Measurements from ENCODE around the gene MAGOHB. TPM values are rescaled to one million over a fixed set of nuclear protein-coding genes. Genes with fewer than 3 reads are reported as not detected.
"Not testable (repeated sequence)": the region's sequence is repeated elsewhere in the genome, so short reads cannot be mapped to it uniquely, and the experiment has no call there.

The MAGOHB gene
- total RNA-seq, 1 experiment from 2014 or later: 55.4 TPM

GRCh38 chr12:10620078-10620779 lies 6.8 kb upstream of the MAGOHB start:
- Histone ChIP-seq H3K36me3 (ENCODE audit: insufficient read depth, low read length) (no peaks in the 10 kb centered on the region), H4K20me1 (ENCODE audit: insufficient read depth, low read depth, low read length) (no peaks in the 10 kb centered on the region), H3K79me2 (ENCODE audit: low read length) (no peaks in the 10 kb centered on the region), H3K27ac (ENCODE audit: low read length) (no peak overlapping the region), H3K9me3 (ENCODE audit: low read length) (no peaks in the 10 kb centered on the region), H3K4me3 (ENCODE audit: low read length) (no peak overlapping the region), H3K4me2 (ENCODE audit: low read depth, low read length, poor library complexity, severe bottlenecking) (no peak overlapping the region), H3K27me3 (ENCODE audit: low read length) (no peaks in the 10 kb centered on the region), H3K9ac (ENCODE audit: low read length) (no peak overlapping the region), H3K9me2 (replicated peaks; ENCODE audit: insufficient read depth, low read length) (peaks cover 3% of the 10 kb centered on the region; the same call in 1 of the 2 replicates), H2AFZ (ENCODE audit: low read length) (no peak overlapping the region), H3K4me1 (ENCODE audit: low read length) (no peaks in the 10 kb centered on the region)
- no peak for DNase-seq

DNA sequence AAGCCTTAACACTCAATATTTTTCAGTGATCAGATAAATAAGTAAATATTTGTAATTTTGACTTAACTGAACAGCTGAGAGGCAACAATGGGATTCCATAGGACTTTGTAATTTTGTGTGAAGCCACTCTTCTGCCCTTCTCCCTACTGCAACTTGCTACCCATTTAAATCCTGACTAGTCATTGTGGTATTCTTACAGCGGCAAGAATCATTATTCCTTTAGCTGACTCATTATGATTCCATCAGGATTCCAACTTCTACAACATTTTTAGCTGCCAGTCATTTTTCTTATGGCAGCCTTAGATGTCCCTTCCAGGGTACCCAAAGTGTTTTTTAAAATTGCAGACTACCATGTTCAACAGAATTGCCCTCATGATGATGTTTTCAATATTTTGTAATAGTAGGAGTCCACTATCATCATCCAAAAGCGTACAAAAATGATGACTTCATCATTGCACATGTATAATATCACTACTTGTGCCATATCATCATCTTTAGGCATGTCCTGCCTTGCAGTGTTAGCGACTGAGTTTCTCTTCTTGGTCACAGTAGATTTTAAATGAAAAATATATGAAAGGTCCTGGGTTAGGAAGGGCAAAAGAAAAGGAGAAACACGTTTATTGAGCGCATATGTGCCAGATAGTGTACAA lies 5.1 kb upstream of the MAGOHB start:
- Histone ChIP-seq H3K79me2 (ENCODE audit: low read length) (no peaks in the 10 kb centered on the region), H3K9me3 (ENCODE audit: low read length) (no peaks in the 10 kb centered on the region), H2AFZ (ENCODE audit: low read length) (peak overlapping the region; percentile 8; the same call in 1 of the 2 replicates), H3K4me1 (ENCODE audit: low read length) (peaks cover 8% of the 10 kb centered on the region), H3K27ac (ENCODE audit: low read length) (no peak overlapping the region), H3K36me3 (ENCODE audit: insufficient read depth, low read length) (no peaks in the 10 kb centered on the region), H3K4me3 (ENCODE audit: low read length) (no peak overlapping the region), H4K20me1 (ENCODE audit: insufficient read depth, low read depth, low read length) (no peaks in the 10 kb centered on the region), H3K9ac (ENCODE audit: low read length) (no peak overlapping the region), H3K9me2 (replicated peaks; ENCODE audit: insufficient read depth, low read length) (peaks cover 5% of the 10 kb centered on the region; the same call in 1 of the 2 replicates), H3K4me2 (ENCODE audit: low read depth, low read length, poor library complexity, severe bottlenecking) (no peak overlapping the region), H3K27me3 (ENCODE audit: low read length) (no peaks in the 10 kb centered on the region)
- no peak for DNase-seq

DNA sequence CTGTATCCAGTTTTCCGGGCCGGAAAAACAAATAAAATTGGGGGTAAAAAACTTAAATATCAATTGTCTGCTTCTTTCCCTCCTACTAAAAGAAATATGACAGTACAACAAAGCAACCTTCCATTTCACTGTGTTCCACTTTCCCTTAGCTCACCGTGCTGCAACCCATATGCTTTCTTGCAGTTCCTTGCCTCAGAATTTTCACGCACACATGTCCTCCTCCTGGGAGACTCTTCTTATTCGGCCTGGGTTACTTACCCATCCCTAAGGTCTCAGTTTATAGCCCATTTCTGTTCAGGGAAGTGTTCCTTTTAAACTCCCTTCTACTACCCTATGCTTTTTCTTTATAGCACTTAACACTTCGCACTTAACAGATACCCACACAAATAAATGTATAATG lies 4.5 kb upstream of the MAGOHB start:
- Histone ChIP-seq H3K4me1 (ENCODE audit: low read length) (peaks cover 8% of the 10 kb centered on the region), H3K27me3 (ENCODE audit: low read length) (no peaks in the 10 kb centered on the region), H3K27ac (ENCODE audit: low read length) (no peak overlapping the region), H4K20me1 (ENCODE audit: insufficient read depth, low read depth, low read length) (no peaks in the 10 kb centered on the region), H3K4me2 (ENCODE audit: low read depth, low read length, poor library complexity, severe bottlenecking) (no peak overlapping the region), H3K9ac (ENCODE audit: low read length) (no peak overlapping the region), H3K9me2 (replicated peaks; ENCODE audit: insufficient read depth, low read length) (peaks cover 5% of the 10 kb centered on the region; the same call in 1 of the 2 replicates), H3K36me3 (ENCODE audit: insufficient read depth, low read length) (no peaks in the 10 kb centered on the region), H3K9me3 (ENCODE audit: low read length) (no peaks in the 10 kb centered on the region), H3K79me2 (ENCODE audit: low read length) (peaks cover 5% of the 10 kb centered on the region), H3K4me3 (ENCODE audit: low read length) (no peak overlapping the region), H2AFZ (ENCODE audit: low read length) (no peak overlapping the region)
- no peak for DNase-seq

DNA sequence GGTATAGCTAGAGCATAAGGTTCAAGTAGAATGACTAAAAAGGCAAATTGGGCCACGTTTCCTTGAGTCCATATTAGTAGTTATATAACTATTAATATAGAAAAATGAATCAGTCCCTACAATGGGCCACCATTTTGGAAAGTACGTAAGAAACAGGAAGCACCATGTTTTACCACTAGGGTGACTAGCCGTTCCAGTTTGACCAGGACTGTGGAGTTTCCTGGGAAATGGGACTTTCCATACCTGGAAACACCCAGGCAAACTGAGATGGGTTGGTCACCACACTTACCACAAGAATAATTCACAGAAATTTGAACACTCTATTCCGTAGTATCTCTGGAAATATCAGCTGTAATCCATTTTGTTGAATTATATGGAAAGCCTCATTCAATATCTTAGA lies 2.1 kb upstream of the MAGOHB start:
- no peak overlapping the region for H3K9ac ChIP-seq (ENCODE audit: low read length)
- peaks cover 5% of the 10 kb centered on the region; the same call in 1 of the 2 replicates for H3K9me2 ChIP-seq (replicated peaks; ENCODE audit: insufficient read depth, low read length)
- H3K27me3 ChIP-seq (ENCODE audit: low read length): no peaks in the 10 kb centered on the region
- H3K27ac ChIP-seq (ENCODE audit: low read length): no peak overlapping the region
- no peak overlapping the region for H3K4me2 ChIP-seq (ENCODE audit: low read depth, low read length, poor library complexity, severe bottlenecking)
- H3K4me1 ChIP-seq (ENCODE audit: low read length): peaks cover 21% of the 10 kb centered on the region
- H3K4me3 ChIP-seq (ENCODE audit: low read length): no peak overlapping the region
- peaks cover 25% of the 10 kb centered on the region for H3K79me2 ChIP-seq (ENCODE audit: low read length)
- H2AFZ ChIP-seq (ENCODE audit: low read length): peak overlapping the region; percentile 18; the same call in 1 of the 2 replicates
- no peaks in the 10 kb centered on the region for H4K20me1 ChIP-seq (ENCODE audit: insufficient read depth, low read depth, low read length)
- H3K9me3 ChIP-seq (ENCODE audit: low read length): no peaks in the 10 kb centered on the region
- DNase-seq: no peak
- H3K36me3 ChIP-seq (ENCODE audit: insufficient read depth, low read length): peaks cover 7% of the 10 kb centered on the region; the same call in 1 of the 2 replicates

GRCh38 chr12:10614056-10614370 lies 604 bp upstream of the MAGOHB start:
- Histone ChIP-seq H2AFZ (ENCODE audit: low read length) (peak overlapping the region; percentile 93), H3K9me2 (replicated peaks; ENCODE audit: insufficient read depth, low read length) (peaks cover 5% of the 10 kb centered on the region; the same call in 1 of the 2 replicates), H3K9ac (ENCODE audit: low read length) (peak overlapping the region; percentile 90), H3K4me3 (ENCODE audit: low read length) (peak overlapping the region; percentile 93), H3K4me1 (ENCODE audit: low read length) (peaks cover 21% of the 10 kb centered on the region), H3K9me3 (ENCODE audit: low read length) (no peaks in the 10 kb centered on the region), H4K20me1 (ENCODE audit: insufficient read depth, low read depth, low read length) (no peaks in the 10 kb centered on the region), H3K79me2 (ENCODE audit: low read length) (peaks cover 31% of the 10 kb centered on the region), H3K27ac (ENCODE audit: low read length) (no peak overlapping the region; the same call in 1 of the 2 replicates), H3K4me2 (ENCODE audit: low read depth, low read length, poor library complexity, severe bottlenecking) (peak overlapping the region; percentile 88), H3K36me3 (ENCODE audit: insufficient read depth, low read length) (peaks cover 20% of the 10 kb centered on the region; the same call in 1 of the 2 replicates), H3K27me3 (ENCODE audit: low read length) (no peaks in the 10 kb centered on the region)
- no peak for DNase-seq

DNA sequence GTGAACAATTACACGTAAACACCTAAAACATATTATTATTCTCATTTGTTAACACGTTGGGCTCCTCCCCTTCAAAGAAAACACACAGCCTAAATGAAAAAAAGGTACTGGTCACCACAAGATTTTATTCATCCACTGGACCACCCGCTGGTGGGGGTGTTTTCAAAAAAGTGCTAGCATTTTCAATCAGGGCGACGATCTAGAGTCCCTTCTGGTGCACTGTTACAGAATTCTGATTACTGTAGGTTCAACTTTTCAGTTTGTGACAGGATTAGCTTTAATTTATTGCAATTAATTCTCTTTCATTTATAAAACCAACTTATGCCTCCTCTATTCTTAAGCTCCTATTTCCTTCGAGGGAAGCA lies 443 bp downstream of the MAGOHB start:
- H3K9me2 ChIP-seq (replicated peaks; ENCODE audit: insufficient read depth, low read length): peaks cover 5% of the 10 kb centered on the region; the same call in 1 of the 2 replicates
- H3K36me3 ChIP-seq (ENCODE audit: insufficient read depth, low read length): peaks cover 30% of the 10 kb centered on the region; the same call in 1 of the 2 replicates
- peak overlapping the region; percentile 64; the same call in 1 of the 2 replicates for H2AFZ ChIP-seq (ENCODE audit: low read length)
- H3K9me3 ChIP-seq (ENCODE audit: low read length): no peaks in the 10 kb centered on the region
- peak overlapping the region; percentile 90 for H3K9ac ChIP-seq (ENCODE audit: low read length)
- no peaks in the 10 kb centered on the region for H3K27me3 ChIP-seq (ENCODE audit: low read length)
- H3K79me2 ChIP-seq (ENCODE audit: low read length): peaks cover 36% of the 10 kb centered on the region
- peak overlapping the region; percentile 88 for H3K4me2 ChIP-seq (ENCODE audit: low read depth, low read length, poor library complexity, severe bottlenecking)
- DNase-seq: no peak
- H3K27ac ChIP-seq (ENCODE audit: low read length): peak overlapping the region; percentile 52; the same call in 1 of the 2 replicates
- H3K4me3 ChIP-seq (ENCODE audit: low read length): peak overlapping the region; percentile 93
- no peaks in the 10 kb centered on the region for H4K20me1 ChIP-seq (ENCODE audit: insufficient read depth, low read depth, low read length)
- peaks cover 21% of the 10 kb centered on the region for H3K4me1 ChIP-seq (ENCODE audit: low read length)

DNA sequence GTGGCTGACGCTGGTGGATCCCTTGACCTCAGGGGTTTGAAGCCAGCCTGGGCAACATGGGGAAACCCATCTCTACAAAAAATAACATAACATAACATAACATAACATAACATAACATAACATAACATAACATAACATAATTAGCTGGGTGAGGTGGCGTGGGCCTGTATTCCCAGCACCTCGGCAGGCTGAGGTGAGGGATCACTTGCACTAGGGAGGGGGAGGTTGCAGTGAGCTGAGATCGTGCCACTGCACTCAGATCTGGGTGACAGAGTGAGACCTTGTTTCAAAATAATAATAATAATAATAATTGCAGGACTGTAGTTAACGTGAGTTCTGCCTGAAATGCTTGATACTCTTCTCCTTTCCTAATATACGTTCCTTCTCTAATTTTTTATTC lies 1.3 kb downstream of the MAGOHB start:
- Histone ChIP-seq H3K79me2 (ENCODE audit: low read length) (peaks cover 37% of the 10 kb centered on the region), H3K9ac (ENCODE audit: low read length) (peak overlapping the region; percentile 90), H3K4me3 (ENCODE audit: low read length) (peak overlapping the region; percentile 93), H3K9me3 (ENCODE audit: low read length) (no peaks in the 10 kb centered on the region), H3K4me1 (ENCODE audit: low read length) (peaks cover 21% of the 10 kb centered on the region), H3K36me3 (ENCODE audit: insufficient read depth, low read length) (peaks cover 39% of the 10 kb centered on the region; the same call in 1 of the 2 replicates), H3K4me2 (ENCODE audit: low read depth, low read length, poor library complexity, severe bottlenecking) (peak overlapping the region; percentile 88), H2AFZ (ENCODE audit: low read length) (no peak overlapping the region), H3K27ac (ENCODE audit: low read length) (no peak overlapping the region), H3K9me2 (replicated peaks; ENCODE audit: insufficient read depth, low read length) (peaks cover 5% of the 10 kb centered on the region; the same call in 1 of the 2 replicates), H3K27me3 (ENCODE audit: low read length) (no peaks in the 10 kb centered on the region), H4K20me1 (ENCODE audit: insufficient read depth, low read depth, low read length) (no peaks in the 10 kb centered on the region)
- DNase-seq: no peak

DNA sequence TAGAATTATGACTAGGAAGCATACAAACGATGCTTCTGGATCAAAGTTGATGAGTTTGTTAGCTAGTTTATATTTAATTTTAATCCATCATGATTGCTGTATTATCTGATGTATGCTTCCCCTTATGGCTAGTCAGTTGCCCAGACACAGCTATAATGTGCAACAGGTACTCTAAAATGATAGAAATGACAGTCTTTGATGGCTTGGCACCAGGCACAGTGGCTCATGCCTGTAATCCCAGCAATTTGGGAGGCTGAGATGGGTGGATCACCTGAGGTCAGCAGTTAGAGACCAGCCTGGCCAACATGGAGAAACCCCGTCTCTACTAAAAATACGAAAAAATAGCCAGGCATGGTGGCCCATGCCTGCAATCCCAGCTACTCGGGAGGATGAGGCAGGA lies 2.2 kb downstream of the MAGOHB start:
- H3K79me2 ChIP-seq (ENCODE audit: low read length): peaks cover 37% of the 10 kb centered on the region
- not testable (repeated sequence) for H4K20me1 ChIP-seq (ENCODE audit: insufficient read depth, low read depth, low read length); H3K9me2 ChIP-seq (replicated peaks; ENCODE audit: insufficient read depth, low read length); H3K27ac ChIP-seq (ENCODE audit: low read length); H3K27me3 ChIP-seq (ENCODE audit: low read length); H3K4me3 ChIP-seq (ENCODE audit: low read length); DNase-seq; H3K9me3 ChIP-seq (ENCODE audit: low read length); H3K9ac ChIP-seq (ENCODE audit: low read length); H3K4me2 ChIP-seq (ENCODE audit: low read depth, low read length, poor library complexity, severe bottlenecking); H2AFZ ChIP-seq (ENCODE audit: low read length)
- peaks cover 21% of the 10 kb centered on the region for H3K4me1 ChIP-seq (ENCODE audit: low read length)
- peaks cover 47% of the 10 kb centered on the region; the same call in 1 of the 2 replicates for H3K36me3 ChIP-seq (ENCODE audit: insufficient read depth, low read length)

All from Karpas-422 (cell line).